GM23338 (cell line): ENCODE measurements around the gene SLAMF9. TPM values are rescaled to one million over a fixed set of nuclear protein-coding genes. Genes with fewer than 3 reads are reported as not detected.

ENCODE experiments used
- ATAC-seq: fragments of 200-7000 bp; cut with Tn5 transposase; 3 replicates; pipeline ENCODE4 v1.9.1; 2020
- DNase-seq: peaks from one replicate; pipeline ENCODE4 v3.0.0-alpha.2; 2015; ENCODE audit warnings: low spot score
- H2AFZ ChIP-seq: fragments of 200-600 bp; sonication (generic); 2 replicates; pipeline ENCODE4 v1.8.0; 2016; ENCODE audit warnings: antibody characterized with exemption, mild to moderate bottlenecking, moderate library complexity
- H3F3A ChIP-seq: fragments of 200-600 bp; sonication (generic); replicated peaks from 2 replicates; pipeline ENCODE4 v1.8.0; 2017; ENCODE audit warnings: antibody characterized with exemption, mixed run types, low read depth
- H3K27ac ChIP-seq: fragments of 200-600 bp; sonication (generic); 2 replicates; pipeline ENCODE4 v1.6.1; 2016; ENCODE audit warnings: low read depth
- H3K27me3 ChIP-seq: fragments of 200-600 bp; sonication (generic); 2 replicates; pipeline ENCODE4 v1.8.0; 2016; ENCODE audit warnings: mild to moderate bottlenecking, mixed run types, moderate library complexity; ENCODE audit not compliant: insufficient read depth
- H3K36me3 ChIP-seq: fragments of 200-600 bp; sonication (generic); 2 replicates; pipeline ENCODE4 v1.8.0; 2016; ENCODE audit warnings: mild to moderate bottlenecking; ENCODE audit not compliant: insufficient read depth
- H3K4me1 ChIP-seq: fragments of 200-600 bp; sonication (generic); 2 replicates; pipeline ENCODE4 v1.8.0; 2016; ENCODE audit warnings: mild to moderate bottlenecking, moderate library complexity; ENCODE audit not compliant: insufficient read depth
- H3K4me2 ChIP-seq: fragments of 200-600 bp; sonication (generic); 2 replicates; pipeline ENCODE4 v1.7.1; 2017; ENCODE audit warnings: mixed run types
- H3K4me3 ChIP-seq: fragments of 200-600 bp; sonication (generic); 2 replicates; pipeline ENCODE4 v1.6.1; 2016; ENCODE audit warnings: mixed run types
- H3K79me2 ChIP-seq: fragments of 200-600 bp; sonication (generic); replicated peaks from 2 replicates; pipeline ENCODE4 v1.8.0; 2017; ENCODE audit warnings: mild to moderate bottlenecking; ENCODE audit not compliant: insufficient read depth
- H3K9me2 ChIP-seq: fragments of 200-600 bp; sonication (generic); 2 replicates; pipeline ENCODE4 v1.8.0; 2017; ENCODE audit not compliant: insufficient read depth
- H4K20me1 ChIP-seq: fragments of 200-600 bp; sonication (generic); replicated peaks from 2 replicates; pipeline ENCODE4 v1.8.0; 2017; ENCODE audit warnings: mild to moderate bottlenecking; ENCODE audit not compliant: insufficient read depth
- H3K27ac Mint-ChIP-seq: 2 replicates; pipeline ENCODE4 v1.8.0; 2020; ENCODE audit warnings: inconsistent platforms, mild to moderate bottlenecking, moderate library complexity, mixed read lengths
- H3K27me3 Mint-ChIP-seq: 3 replicates; pipeline ENCODE4 v1.8.0; 2022; ENCODE audit warnings: low read depth, mild to moderate bottlenecking, moderate library complexity, mixed read lengths, inconsistent platforms; ENCODE audit not compliant: insufficient read depth, poor library complexity
- H3K36me3 Mint-ChIP-seq: 3 replicates; pipeline ENCODE4 v1.8.0; 2021; ENCODE audit warnings: low read depth, mild to moderate bottlenecking, inconsistent platforms, moderate library complexity, mixed read lengths
- H3K4me1 Mint-ChIP-seq: 3 replicates; pipeline ENCODE4 v1.8.0; 2020; ENCODE audit warnings: mild to moderate bottlenecking, inconsistent platforms, mixed read lengths
- H3K4me3 Mint-ChIP-seq: 3 replicates; pipeline ENCODE4 v1.8.0; 2021; ENCODE audit warnings: moderate library complexity, mild to moderate bottlenecking, inconsistent platforms, mixed read lengths
- H3K9me3 Mint-ChIP-seq: 3 replicates; pipeline ENCODE4 v1.8.0; 2020; ENCODE audit warnings: moderate library complexity, mild to moderate bottlenecking, inconsistent platforms, mixed read lengths
- CREB1 ChIP-seq: fragments of 250-450 bp; sonication (Bioruptor Pico); IDR thresholded peaks from 2 replicates; pipeline ENCODE4 v1.5.0; 2020; ENCODE audit warnings: low read depth, mild to moderate bottlenecking, moderate library complexity
- ETS1 ChIP-seq: IDR thresholded peaks from 2 replicates; pipeline ENCODE4 v1.6.1; 2016; ENCODE audit warnings: antibody characterized with exemption
- EZH2 ChIP-seq: fragments of 200-600 bp; sonication (generic); IDR thresholded peaks from one replicate; pipeline ENCODE4 v1.8.0; 2017; ENCODE audit warnings: antibody characterized with exemption, mild to moderate bottlenecking, low read depth; ENCODE audit not compliant: unreplicated experiment
- EZH2phosphoT487 ChIP-seq: fragments of 200-600 bp; sonication (generic); IDR thresholded peaks from one replicate; pipeline ENCODE4 v1.8.1; 2018; ENCODE audit warnings: antibody characterized with exemption; ENCODE audit not compliant: unreplicated experiment
- JUNB ChIP-seq: IDR thresholded peaks from one replicate; pipeline ENCODE4 v1.6.1; 2016; ENCODE audit warnings: antibody characterized with exemption; ENCODE audit not compliant: unreplicated experiment
- NANOG ChIP-seq: IDR thresholded peaks from 2 replicates; pipeline ENCODE4 v1.6.1; 2016; ENCODE audit warnings: antibody characterized with exemption, borderline replicate concordance
- POLR2AphosphoS5 ChIP-seq: IDR thresholded peaks from 2 replicates; pipeline ENCODE4 v1.6.1; 2016; ENCODE audit warnings: antibody characterized with exemption, low read depth
- ZNF331 ChIP-seq: fragments of 250-450 bp; sonication (Bioruptor Pico); IDR thresholded peaks from 2 replicates; pipeline ENCODE4 v1.5.0; 2020; ENCODE audit warnings: low read depth, mild to moderate bottlenecking, moderate library complexity
- polyA plus RNA-seq: library from polyadenylated mRNA; unstranded; fragments of >200 nt; fragmentation: Nextera tagmentation; extraction: Ambion mirVana; gene quantifications from 2 replicates; pipeline ENCODE4 v1.2.1, GENCODE V29; 2016
- total RNA-seq: library from RNA; depleted of rRNA; stranded (reverse); fragments of >200 nt; shearing (Covaris generic); gene quantifications from 2 replicates; pipeline ENCODE4 v1.2.3, GENCODE V29; 2014
- TF ChIP-seq, protein P1 (sequence below): fragments of 250-450 bp; sonication (Bioruptor Pico); IDR thresholded peaks from 2 replicates; pipeline ENCODE4 v1.5.0; 2020; ENCODE audit warnings: mild to moderate bottlenecking, moderate library complexity
- TF ChIP-seq, protein P2 (sequence below): IDR thresholded peaks from one replicate; pipeline ENCODE4 v1.6.1; 2018; ENCODE audit warnings: antibody characterized with exemption; ENCODE audit not compliant: unreplicated experiment

Gene SLAMF9
- total and polyA plus RNA-seq, 2 experiments from 2014 or later = not detected

DNA sequence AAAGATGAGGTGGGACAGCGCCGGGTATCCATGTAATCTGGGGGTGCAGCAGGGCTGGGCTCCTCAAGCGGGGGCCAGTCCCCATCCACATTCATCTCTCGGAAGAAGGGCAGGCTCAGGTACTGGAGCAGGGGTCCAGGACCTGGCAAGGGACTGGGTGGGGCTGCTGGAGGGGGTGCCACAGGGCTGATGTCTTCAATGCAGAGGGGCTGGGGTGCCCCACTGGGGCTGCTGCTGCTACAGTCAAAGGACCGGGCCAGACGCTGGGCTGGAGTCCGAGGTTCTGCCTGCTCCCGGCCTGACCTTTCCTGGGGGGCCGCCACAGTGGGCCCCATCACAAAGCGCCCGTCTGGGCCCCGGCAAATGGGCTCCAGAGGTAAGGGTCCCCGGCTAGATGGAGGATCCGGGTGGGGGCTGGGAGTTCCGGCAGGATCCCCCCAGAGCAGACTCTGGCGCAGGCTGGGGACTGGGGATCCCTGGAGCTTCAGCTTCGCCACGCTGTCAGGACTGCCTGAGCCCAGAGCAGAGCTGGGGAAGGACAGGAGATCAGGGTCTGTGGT, 25.5 kb downstream of the SLAMF9 start:
- no peaks in the 10 kb centered on the region; the same call in 1 of the 3 replicates for H3K9me3 Mint-ChIP-seq
- no peaks in the 10 kb centered on the region for H3K79me2 ChIP-seq
- H3F3A ChIP-seq = no peaks in the 10 kb centered on the region; the same call in 1 of the 2 replicates
- H3K27ac Mint-ChIP-seq = no peak overlapping the region
- H2AFZ ChIP-seq = no peak overlapping the region
- H3K4me3 ChIP-seq = no peak overlapping the region
- TF ChIP-seq EZH2phosphoT487 (no peak), POLR2AphosphoS5 (no peak), EZH2 (no peak), CREB1 (CRISPR knock-in tag) (no peak), ETS1 (no peak), ZNF331 (CRISPR knock-in tag) (no peak), JUNB (no peak), NANOG (no peak)
- TF ChIP-seq, protein P1, sequence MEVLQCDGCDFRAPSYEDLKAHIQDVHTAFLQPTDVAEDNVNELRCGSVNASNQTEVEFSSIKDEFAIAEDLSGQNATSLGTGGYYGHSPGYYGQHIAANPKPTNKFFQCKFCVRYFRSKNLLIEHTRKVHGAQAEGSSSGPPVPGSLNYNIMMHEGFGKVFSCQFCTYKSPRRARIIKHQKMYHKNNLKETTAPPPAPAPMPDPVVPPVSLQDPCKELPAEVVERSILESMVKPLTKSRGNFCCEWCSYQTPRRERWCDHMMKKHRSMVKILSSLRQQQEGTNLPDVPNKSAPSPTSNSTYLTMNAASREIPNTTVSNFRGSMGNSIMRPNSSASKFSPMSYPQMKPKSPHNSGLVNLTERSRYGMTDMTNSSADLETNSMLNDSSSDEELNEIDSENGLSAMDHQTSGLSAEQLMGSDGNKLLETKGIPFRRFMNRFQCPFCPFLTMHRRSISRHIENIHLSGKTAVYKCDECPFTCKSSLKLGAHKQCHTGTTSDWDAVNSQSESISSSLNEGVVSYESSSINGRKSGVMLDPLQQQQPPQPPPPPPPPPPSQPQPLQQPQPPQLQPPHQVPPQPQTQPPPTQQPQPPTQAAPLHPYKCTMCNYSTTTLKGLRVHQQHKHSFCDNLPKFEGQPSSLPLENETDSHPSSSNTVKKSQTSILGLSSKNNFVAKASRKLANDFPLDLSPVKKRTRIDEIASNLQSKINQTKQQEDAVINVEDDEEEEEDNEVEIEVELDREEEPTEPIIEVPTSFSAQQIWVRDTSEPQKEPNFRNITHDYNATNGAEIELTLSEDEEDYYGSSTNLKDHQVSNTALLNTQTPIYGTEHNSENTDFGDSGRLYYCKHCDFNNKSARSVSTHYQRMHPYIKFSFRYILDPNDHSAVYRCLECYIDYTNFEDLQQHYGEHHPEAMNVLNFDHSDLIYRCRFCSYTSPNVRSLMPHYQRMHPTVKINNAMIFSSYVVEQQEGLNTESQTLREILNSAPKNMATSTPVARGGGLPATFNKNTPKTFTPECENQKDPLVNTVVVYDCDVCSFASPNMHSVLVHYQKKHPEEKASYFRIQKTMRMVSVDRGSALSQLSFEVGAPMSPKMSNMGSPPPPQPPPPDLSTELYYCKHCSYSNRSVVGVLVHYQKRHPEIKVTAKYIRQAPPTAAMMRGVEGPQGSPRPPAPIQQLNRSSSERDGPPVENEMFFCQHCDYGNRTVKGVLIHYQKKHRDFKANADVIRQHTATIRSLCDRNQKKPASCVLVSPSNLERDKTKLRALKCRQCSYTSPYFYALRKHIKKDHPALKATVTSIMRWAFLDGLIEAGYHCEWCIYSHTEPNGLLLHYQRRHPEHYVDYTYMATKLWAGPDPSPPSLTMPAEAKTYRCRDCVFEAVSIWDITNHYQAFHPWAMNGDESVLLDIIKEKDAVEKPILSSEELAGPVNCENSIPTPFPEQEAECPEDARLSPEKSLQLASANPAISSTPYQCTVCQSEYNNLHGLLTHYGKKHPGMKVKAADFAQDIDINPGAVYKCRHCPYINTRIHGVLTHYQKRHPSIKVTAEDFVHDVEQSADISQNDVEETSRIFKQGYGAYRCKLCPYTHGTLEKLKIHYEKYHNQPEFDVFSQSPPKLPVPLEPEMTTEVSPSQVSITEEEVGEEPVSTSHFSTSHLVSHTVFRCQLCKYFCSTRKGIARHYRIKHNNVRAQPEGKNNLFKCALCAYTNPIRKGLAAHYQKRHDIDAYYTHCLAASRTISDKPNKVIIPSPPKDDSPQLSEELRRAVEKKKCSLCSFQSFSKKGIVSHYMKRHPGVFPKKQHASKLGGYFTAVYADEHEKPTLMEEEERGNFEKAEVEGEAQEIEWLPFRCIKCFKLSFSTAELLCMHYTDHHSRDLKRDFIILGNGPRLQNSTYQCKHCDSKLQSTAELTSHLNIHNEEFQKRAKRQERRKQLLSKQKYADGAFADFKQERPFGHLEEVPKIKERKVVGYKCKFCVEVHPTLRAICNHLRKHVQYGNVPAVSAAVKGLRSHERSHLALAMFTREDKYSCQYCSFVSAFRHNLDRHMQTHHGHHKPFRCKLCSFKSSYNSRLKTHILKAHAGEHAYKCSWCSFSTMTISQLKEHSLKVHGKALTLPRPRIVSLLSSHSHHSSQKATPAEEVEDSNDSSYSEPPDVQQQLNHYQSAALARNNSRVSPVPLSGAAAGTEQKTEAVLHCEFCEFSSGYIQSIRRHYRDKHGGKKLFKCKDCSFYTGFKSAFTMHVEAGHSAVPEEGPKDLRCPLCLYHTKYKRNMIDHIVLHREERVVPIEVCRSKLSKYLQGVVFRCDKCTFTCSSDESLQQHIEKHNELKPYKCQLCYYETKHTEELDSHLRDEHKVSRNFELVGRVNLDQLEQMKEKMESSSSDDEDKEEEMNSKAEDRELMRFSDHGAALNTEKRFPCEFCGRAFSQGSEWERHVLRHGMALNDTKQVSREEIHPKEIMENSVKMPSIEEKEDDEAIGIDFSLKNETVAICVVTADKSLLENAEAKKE = no peak
- TF ChIP-seq, protein P2, sequence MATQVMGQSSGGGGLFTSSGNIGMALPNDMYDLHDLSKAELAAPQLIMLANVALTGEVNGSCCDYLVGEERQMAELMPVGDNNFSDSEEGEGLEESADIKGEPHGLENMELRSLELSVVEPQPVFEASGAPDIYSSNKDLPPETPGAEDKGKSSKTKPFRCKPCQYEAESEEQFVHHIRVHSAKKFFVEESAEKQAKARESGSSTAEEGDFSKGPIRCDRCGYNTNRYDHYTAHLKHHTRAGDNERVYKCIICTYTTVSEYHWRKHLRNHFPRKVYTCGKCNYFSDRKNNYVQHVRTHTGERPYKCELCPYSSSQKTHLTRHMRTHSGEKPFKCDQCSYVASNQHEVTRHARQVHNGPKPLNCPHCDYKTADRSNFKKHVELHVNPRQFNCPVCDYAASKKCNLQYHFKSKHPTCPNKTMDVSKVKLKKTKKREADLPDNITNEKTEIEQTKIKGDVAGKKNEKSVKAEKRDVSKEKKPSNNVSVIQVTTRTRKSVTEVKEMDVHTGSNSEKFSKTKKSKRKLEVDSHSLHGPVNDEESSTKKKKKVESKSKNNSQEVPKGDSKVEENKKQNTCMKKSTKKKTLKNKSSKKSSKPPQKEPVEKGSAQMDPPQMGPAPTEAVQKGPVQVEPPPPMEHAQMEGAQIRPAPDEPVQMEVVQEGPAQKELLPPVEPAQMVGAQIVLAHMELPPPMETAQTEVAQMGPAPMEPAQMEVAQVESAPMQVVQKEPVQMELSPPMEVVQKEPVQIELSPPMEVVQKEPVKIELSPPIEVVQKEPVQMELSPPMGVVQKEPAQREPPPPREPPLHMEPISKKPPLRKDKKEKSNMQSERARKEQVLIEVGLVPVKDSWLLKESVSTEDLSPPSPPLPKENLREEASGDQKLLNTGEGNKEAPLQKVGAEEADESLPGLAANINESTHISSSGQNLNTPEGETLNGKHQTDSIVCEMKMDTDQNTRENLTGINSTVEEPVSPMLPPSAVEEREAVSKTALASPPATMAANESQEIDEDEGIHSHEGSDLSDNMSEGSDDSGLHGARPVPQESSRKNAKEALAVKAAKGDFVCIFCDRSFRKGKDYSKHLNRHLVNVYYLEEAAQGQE = no peak
- no peaks in the 10 kb centered on the region for H3K36me3 ChIP-seq
- no peaks in the 10 kb centered on the region for H3K9me2 ChIP-seq
- no peak for ATAC-seq
- H3K27me3 Mint-ChIP-seq = peaks cover 20% of the 10 kb centered on the region
- H3K36me3 Mint-ChIP-seq = peaks cover 38% of the 10 kb centered on the region
- H3K4me2 ChIP-seq = no peak overlapping the region
- peaks cover 18% of the 10 kb centered on the region for H3K27me3 ChIP-seq
- H3K27ac ChIP-seq = no peak overlapping the region
- no peaks in the 10 kb centered on the region; the same call in 1 of the 2 replicates for H4K20me1 ChIP-seq
- no peak for DNase-seq
- peaks cover 23% of the 10 kb centered on the region for H3K4me1 Mint-ChIP-seq
- no peak overlapping the region for H3K4me3 Mint-ChIP-seq
- H3K4me1 ChIP-seq = peaks cover 6% of the 10 kb centered on the region
